Endodermal cell (in vitro differentiated cells): ENCODE results near the gene PEAK3. TPM values are rescaled to one million over a fixed set of nuclear protein-coding genes. Genes with fewer than 3 reads are reported as not detected.

Source experiments
- DNase-seq: peaks from one replicate; pipeline ENCODE4 v3.0.0-alpha.2; 2017
- H3K27ac ChIP-seq: 2 replicates; pipeline ENCODE4 v1.5.1; 2013; ENCODE audit warnings: mild to moderate bottlenecking, low read depth, low read length, moderate library complexity
- H3K27me3 ChIP-seq: 2 replicates; pipeline ENCODE4 v1.6.1; 2013; ENCODE audit warnings: mild to moderate bottlenecking, low read length, moderate library complexity; ENCODE audit not compliant: insufficient read depth, control insufficient read depth, poor library complexity, severe bottlenecking
- H3K36me3 ChIP-seq: 2 replicates; pipeline ENCODE4 v1.7.0; 2013; ENCODE audit warnings: mild to moderate bottlenecking, low read length, moderate library complexity; ENCODE audit not compliant: control insufficient read depth, insufficient read depth
- H3K4me1 ChIP-seq: one replicate; pipeline ENCODE4 v1.7.0; 2013; ENCODE audit warnings: low read length; ENCODE audit not compliant: control insufficient read depth, insufficient read depth
- H3K4me3 ChIP-seq: 2 replicates; pipeline ENCODE4 v1.5.1; 2013; ENCODE audit warnings: mild to moderate bottlenecking, low read length, moderate library complexity
- H3K9ac ChIP-seq: 2 replicates; pipeline ENCODE4 v1.6.1; 2013; ENCODE audit warnings: mild to moderate bottlenecking, low read length, moderate library complexity; ENCODE audit not compliant: poor library complexity, severe bottlenecking; ENCODE audit errors: extremely low read depth
- H3K9me3 ChIP-seq: 2 replicates; pipeline ENCODE4 v1.6.1; 2013; ENCODE audit warnings: mild to moderate bottlenecking, low read length, moderate library complexity; ENCODE audit not compliant: control insufficient read depth
- H3K27ac Mint-ChIP-seq: 2 replicates; pipeline ENCODE4 v1.8.0; 2020; ENCODE audit warnings: mixed read lengths
- H3K27me3 Mint-ChIP-seq: 2 replicates; pipeline ENCODE4 v1.8.0; 2021; ENCODE audit warnings: mild to moderate bottlenecking, mixed read lengths; ENCODE audit not compliant: insufficient read depth
- H3K36me3 Mint-ChIP-seq: 2 replicates; pipeline ENCODE4 v1.8.0; 2020; ENCODE audit warnings: low read depth, mixed read lengths
- H3K4me1 Mint-ChIP-seq: 2 replicates; pipeline ENCODE4 v1.8.0; 2020; ENCODE audit warnings: mixed read lengths
- H3K4me3 Mint-ChIP-seq: 2 replicates; pipeline ENCODE4 v1.8.0; 2020; ENCODE audit warnings: mild to moderate bottlenecking, moderate library complexity, mixed read lengths
- H3K9me3 Mint-ChIP-seq: 2 replicates; pipeline ENCODE4 v1.8.0; 2020; ENCODE audit warnings: mild to moderate bottlenecking, mixed read lengths
- WGBS, 2 experiments: methylation state at CpG; one replicate each; pipeline versions ENCODE4 v1.1.5 to v1.1.7; 2013; ENCODE audit warnings: missing lambda C conversion rate in 2 of 2, mixed read lengths in 1 of 2; ENCODE audit not compliant: insufficient coverage in 1 of 2, insufficient read length in 1 of 2; 5-methylcytosine and 5-hydroxymethylcytosine counted together
- total RNA-seq, 2 donors: library from RNA; stranded (reverse); fragmentation: NEBNext Ultra II Directional in 1 of 2; extraction: Animal tissue kit (Norgen Biotek cat#: 25700) in 1 of 2; gene quantifications; 2 replicates in 1 of 2; 3 replicates in 1 of 2; pipeline ENCODE4 v1.2.1, GENCODE V29; 2021
- TF ChIP-seq, protein P1 (sequence below): fragments of 200-600 bp; sonication (generic); conservative IDR thresholded peaks from 2 replicates; pipeline ENCODE4 v1.5.0; 2021; ENCODE audit warnings: antibody characterized with exemption, mild to moderate bottlenecking

Gene PEAK3
- total RNA-seq, 2 donors from 2014 or later: not detected

GRCh38 chr19:2302319-2303210 is 20.6 kb upstream of the PEAK3 start:
- peaks cover 6% of the 10 kb centered on the region for H3K27me3 ChIP-seq
- DNase-seq: peak; percentile 74
- no peaks in the 10 kb centered on the region for H3K9me3 ChIP-seq
- H3K4me3 Mint-ChIP-seq: no peak overlapping the region
- peaks cover 2% of the 10 kb centered on the region for H3K4me1 Mint-ChIP-seq
- H3K27ac ChIP-seq: peak overlapping the region; percentile 86
- peaks cover 32% of the 10 kb centered on the region for H3K27me3 Mint-ChIP-seq
- H3K36me3 Mint-ChIP-seq: peaks cover 1% of the 10 kb centered on the region
- H3K4me1 ChIP-seq: no peaks in the 10 kb centered on the region
- H3K27ac Mint-ChIP-seq: no peak overlapping the region
- no peaks in the 10 kb centered on the region for H3K36me3 ChIP-seq
- H3K9ac ChIP-seq: no peak overlapping the region
- TF ChIP-seq, protein P1, sequence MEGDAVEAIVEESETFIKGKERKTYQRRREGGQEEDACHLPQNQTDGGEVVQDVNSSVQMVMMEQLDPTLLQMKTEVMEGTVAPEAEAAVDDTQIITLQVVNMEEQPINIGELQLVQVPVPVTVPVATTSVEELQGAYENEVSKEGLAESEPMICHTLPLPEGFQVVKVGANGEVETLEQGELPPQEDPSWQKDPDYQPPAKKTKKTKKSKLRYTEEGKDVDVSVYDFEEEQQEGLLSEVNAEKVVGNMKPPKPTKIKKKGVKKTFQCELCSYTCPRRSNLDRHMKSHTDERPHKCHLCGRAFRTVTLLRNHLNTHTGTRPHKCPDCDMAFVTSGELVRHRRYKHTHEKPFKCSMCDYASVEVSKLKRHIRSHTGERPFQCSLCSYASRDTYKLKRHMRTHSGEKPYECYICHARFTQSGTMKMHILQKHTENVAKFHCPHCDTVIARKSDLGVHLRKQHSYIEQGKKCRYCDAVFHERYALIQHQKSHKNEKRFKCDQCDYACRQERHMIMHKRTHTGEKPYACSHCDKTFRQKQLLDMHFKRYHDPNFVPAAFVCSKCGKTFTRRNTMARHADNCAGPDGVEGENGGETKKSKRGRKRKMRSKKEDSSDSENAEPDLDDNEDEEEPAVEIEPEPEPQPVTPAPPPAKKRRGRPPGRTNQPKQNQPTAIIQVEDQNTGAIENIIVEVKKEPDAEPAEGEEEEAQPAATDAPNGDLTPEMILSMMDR: no peak
- H3K4me3 ChIP-seq: no peak overlapping the region
- WGBS, 2 experiments: 65 to 80% methylated on average over 20 to 62 of the region's 62 CpGs
- H3K9me3 Mint-ChIP-seq: peaks cover 2% of the 10 kb centered on the region

DNA sequence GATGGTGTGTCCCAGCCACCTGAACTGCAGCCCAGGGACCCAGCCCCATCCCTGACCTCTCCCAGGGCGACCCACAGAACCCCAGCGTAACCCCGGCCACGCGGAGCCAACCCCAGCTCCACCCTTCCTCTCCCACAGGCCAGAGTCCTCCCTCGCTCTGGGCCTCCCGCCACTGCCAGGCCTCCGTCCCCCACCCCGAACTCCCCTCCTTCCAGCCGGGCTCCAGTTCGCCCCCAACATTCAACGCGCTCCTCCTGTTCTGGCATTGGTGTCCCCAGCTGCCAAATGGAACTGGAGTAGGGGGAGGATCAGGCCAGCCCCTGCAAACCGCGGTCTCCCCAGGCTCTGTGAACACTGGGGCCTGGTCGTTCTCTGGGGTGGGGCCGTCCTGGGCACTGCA is 18.6 kb upstream of the PEAK3 start:
- no peaks in the 10 kb centered on the region for H3K36me3 ChIP-seq
- Mint-ChIP-seq H3K4me1 (peaks cover 2% of the 10 kb centered on the region), H3K36me3 (peaks cover 1% of the 10 kb centered on the region), H3K27ac (no peak overlapping the region), H3K27me3 (peaks cover 24% of the 10 kb centered on the region), H3K9me3 (peaks cover 2% of the 10 kb centered on the region), H3K4me3 (no peak overlapping the region)
- H3K9me3 ChIP-seq: no peaks in the 10 kb centered on the region
- no peaks in the 10 kb centered on the region for H3K4me1 ChIP-seq
- no peak for DNase-seq
- H3K4me3 ChIP-seq: no peak overlapping the region
- H3K27ac ChIP-seq: no peak overlapping the region
- no peak overlapping the region for H3K9ac ChIP-seq
- TF ChIP-seq, protein P1: no peak
- peaks cover 8% of the 10 kb centered on the region for H3K27me3 ChIP-seq
- 92 to 93% methylated on average over 3 to 17 of the region's 17 CpGs for WGBS, 2 experiments

DNA sequence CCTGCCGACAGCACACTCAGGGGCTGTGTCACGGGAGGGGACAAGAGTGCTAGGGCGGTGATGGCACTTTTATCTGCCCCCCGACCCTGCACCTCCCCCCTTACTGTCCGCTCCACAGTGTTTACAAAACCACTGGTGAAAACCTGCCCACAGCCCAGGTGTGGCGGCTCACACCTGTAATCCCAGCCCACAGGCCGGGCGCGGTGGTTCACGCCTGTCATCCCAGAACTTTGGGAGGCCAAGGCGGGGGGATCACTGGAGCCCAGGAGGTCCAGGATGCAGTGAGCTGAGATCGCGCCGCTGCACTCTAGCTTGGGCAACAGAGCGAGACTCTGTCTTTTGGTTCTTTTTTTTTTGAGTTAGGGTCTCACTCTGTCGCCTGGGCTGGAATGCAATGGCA is 14.2 kb upstream of the PEAK3 start:
- no peak overlapping the region for H3K4me3 Mint-ChIP-seq
- no peaks in the 10 kb centered on the region for H3K4me1 ChIP-seq
- no peaks in the 10 kb centered on the region for H3K9me3 ChIP-seq
- H3K27ac ChIP-seq: no peak overlapping the region
- no peak overlapping the region for H3K9ac ChIP-seq
- H3K9me3 Mint-ChIP-seq: no peaks in the 10 kb centered on the region
- no peaks in the 10 kb centered on the region for H3K36me3 Mint-ChIP-seq
- no peak overlapping the region for H3K4me3 ChIP-seq
- H3K36me3 ChIP-seq: no peaks in the 10 kb centered on the region
- DNase-seq: no peak
- H3K4me1 Mint-ChIP-seq: no peaks in the 10 kb centered on the region
- H3K27ac Mint-ChIP-seq: no peak overlapping the region
- TF ChIP-seq, protein P1: no peak
- peaks cover 52% of the 10 kb centered on the region for H3K27me3 ChIP-seq
- 93 to 95% methylated on average over 12 to 16 of the region's 16 CpGs for WGBS, 2 experiments
- H3K27me3 Mint-ChIP-seq: peaks cover 49% of the 10 kb centered on the region
